HG03060 (cell line): Measurements from ENCODE around the gene SQOR.

Experiments used
- ATAC-seq: cut with Tn5 transposase; IDR thresholded peaks from one replicate; pipeline ENCODE4 v1.9.1; 2021; ENCODE audit warnings: low read depth, moderate number of reproducible peaks; ENCODE audit not compliant: unreplicated experiment

Gene SQOR

GRCh38 chr15:45634432-45635190, at the start of gene SQOR:
Gene SQOR (plus strand): TSS chr15:45635029. CDS start chr15:45658924, 23,895 bp downstream.
- ATAC-seq: peak; percentile 43

DNA sequence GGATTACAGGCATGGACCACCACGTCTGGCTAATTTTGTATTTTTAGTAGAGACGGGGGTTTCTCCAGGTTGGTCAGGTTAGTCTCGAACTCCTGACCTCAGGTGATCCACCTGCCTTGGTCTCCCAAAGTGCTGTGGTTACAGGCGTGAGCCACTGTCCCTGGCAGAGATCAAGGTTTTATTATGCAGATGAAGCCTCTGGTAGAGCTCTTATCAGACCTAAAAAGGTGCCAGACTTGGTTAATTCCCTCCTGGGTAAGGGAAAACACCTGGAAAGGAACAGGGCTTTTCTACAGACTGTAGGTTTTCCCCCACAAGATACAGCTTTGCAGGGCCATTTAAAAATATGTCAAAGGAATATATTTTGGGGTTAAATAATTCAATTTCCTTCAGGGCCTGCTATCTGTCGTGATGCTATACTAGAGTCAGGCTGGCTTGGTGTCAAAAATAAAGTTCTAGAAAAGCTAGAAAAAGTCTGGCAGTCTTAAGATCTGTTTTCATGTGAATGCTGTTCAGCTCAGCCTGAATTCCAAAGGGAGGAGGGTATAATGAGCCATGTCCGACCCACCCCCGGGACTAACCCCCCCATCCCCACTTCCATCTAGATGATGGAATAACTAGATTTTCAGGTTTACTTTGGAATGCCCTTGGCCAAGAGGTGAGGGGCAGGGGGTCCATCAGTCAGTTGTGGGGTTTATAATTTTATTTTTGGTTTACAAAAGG, 49.6 kb upstream of the SQOR start:
- no peak for ATAC-seq

DNA sequence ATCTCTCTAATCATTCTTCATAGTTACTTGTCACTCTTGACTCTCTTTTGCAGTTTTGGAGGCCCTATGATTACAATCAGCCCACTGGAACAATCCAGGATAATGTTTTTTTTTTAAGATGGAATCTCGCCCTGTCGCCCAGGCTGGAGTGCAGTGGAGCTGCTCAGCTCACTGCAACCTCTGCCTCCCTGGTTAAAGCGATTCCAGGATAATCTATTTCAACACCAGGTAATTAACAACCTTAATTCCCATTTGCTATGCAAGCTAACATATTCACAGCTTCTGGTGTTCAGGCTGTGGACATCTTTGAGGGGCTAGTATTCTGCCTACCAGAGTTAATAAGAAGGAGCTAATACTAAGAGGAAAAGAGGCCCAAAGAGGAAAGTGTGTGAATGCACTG, 48.7 kb upstream of the SQOR start:
- no peak for ATAC-seq

- no peak for ATAC-seq
Measured at GRCh38 chr15:45586601-45587094, 48.2 kb upstream of the SQOR start.

DNA sequence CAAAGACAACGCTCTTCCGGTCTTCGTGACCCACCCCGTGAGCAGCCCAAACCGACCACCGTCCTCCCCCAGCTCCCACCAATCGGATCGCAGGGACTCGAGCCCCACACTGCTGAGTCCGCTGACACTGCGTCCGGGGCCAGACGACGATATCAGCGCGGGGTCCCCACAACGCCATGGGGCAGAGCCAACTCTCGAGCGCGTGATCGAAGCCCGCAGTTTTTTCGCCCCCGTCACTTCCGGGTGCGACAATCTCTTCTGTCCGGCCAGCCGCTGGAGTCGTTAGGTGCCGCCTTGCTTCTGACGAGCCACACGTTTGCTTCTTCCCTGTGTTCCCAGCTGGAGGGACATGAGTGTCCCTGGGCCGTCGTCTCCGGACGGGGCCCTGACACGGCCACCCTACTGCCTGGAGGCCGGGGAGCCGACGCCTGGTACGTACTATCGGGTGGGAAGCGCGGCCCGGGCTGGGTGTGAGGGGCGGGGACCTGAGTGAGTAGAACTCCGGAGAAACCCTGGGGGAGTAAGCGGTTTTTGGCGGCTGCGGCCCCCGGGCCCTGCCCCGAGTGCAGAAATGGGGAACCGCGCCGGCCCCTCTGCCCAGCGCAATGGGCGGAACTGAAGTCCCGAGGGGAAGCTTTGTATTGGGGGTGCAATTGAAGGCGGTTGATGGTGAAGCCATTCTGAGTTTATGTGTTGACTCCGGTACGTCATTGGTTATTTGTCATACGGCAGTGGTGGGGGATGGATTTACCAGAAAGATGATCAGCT, 47.5 kb upstream of the SQOR start, which contains the start of gene BLOC1S6:
Gene BLOC1S6, plus strand, starts transcription at position 285 of the 768 bp plus-strand sequence. Its CDS starts 65 bp downstream, at position 350.
- ATAC-seq: peak; percentile 59

DNA sequence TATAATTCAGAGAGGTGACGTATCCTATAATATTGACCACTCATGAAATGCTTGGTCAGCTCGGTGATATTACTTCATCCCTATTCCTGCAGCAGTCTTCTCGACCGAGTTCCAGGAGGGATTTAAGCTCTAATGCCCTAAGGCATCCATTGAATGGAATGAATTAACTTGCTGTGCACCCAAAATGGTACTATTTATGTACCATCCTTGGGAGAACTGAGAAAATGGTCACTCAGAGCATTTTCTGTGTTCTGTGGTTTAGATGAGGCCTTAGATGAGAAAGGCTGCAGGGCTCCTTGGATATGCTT, 47.0 kb upstream of the SQOR start:
- no peak for ATAC-seq

DNA sequence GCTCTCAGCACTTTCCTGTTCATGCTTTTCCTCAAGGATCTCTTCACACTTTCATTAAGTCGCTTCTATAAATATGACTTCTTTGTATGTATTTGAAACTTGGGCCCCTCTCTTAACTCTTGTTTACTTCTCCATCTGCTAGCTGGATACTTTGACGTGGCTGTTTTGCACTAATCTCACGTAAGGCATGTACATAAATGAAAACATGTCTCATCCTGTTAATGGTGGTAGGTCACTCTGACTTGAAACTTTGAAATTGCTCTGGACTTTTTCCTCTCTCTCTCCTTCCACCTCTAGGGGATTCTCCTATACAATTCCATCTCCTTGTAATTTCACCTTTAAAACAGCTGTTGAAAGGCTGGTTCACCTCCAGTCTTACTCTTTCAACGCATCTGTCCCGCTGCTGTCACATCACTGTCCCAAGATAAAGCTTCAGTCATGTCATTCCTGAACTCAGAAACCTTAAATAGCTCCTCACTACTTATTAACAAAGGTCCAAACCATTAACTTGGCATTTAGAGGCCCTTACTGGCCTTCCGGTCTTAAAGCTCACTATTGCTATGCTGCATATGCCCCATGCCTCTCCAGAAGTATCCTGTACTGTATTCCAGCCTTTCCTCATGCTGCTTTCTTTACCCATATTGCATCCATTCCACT, 46.5 kb upstream of the SQOR start:
- ATAC-seq: no peak

DNA sequence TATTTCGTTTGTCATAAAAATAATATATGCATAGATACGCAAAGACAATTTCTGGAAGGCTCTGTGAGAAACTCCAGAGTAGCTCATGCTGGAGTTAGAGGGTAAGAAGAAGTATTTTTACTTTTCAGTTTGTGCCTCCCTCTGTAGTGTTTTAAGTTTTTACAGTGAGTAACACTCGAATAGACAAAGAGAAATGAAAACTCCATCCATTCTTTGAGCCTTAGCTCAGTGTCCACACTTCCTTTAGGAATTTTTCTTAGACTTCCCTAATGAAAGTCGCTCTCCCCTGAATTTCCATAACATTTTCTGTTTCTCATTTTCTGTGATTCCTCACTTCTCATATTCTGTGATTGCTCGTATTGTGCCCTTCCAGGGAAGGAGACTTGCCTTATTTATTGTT, 45.6 kb upstream of the SQOR start:
- no peak for ATAC-seq

- ATAC-seq: no peak
Measured at GRCh38 chr15:45594319-45594718, 40.5 kb upstream of the SQOR start.

GRCh38 chr15:45594835-45595530, 39.8 kb upstream of the SQOR start:
- ATAC-seq: no peak

DNA sequence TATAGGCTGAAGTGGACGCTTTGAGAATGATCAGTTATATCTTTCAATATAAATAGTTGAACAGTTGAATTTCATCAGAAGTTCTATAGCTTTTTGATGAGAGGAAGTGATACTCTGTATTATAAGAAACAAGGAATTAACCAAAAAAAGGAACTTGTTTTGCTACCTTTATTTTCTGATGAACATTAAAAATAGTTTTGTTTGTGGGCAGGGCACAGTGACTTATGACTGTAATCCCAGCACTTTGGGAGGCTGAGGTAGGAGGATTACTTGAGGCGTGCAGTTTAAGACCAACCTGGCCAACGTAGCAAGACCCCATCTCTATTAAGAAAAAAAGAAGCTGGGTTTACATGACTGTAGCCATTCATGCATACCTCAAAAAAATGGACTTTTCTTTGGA, 30.9 kb upstream of the SQOR start:
- no peak for ATAC-seq

GRCh38 chr15:45604326-45604725, 30.5 kb upstream of the SQOR start:
- ATAC-seq: no peak

- no peak for ATAC-seq
Measured at GRCh38 chr15:45606413-45606812, 28.4 kb upstream of the SQOR start.

GRCh38 chr15:45606841-45607240, 28.0 kb upstream of the SQOR start:
- ATAC-seq: no peak

- no peak for ATAC-seq
Measured at GRCh38 chr15:45611305-45611704, 23.5 kb upstream of the SQOR start.

DNA sequence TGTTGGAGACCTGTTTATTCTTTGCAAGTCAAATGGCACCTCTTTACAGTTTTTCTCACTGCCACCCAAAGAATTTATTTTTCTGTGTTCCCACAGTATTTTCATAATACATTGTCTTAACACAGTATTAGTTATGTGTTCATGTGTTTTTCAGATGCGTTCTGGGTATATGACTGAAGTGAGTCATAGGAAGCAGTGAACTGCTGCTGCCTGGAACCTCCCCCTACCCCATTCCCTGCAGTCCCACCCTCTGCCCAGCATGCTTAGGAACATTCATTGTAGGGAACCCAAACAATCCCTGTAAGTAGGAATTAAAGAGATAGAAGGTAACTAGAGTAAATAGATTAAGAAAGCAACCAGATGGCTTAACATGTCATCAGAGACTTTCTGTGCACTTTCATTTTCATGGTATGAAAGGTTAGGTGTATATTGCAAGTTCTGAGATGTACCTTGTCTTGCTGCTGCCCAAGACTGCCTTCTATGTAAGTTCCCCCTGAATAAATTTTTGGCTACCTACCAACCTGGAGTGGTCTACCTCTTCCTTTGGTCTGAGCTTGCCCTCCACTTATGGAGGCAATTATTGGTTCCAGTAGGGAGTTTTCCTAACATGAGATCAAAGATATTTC, 21.9 kb upstream of the SQOR start:
- no peak for ATAC-seq

DNA sequence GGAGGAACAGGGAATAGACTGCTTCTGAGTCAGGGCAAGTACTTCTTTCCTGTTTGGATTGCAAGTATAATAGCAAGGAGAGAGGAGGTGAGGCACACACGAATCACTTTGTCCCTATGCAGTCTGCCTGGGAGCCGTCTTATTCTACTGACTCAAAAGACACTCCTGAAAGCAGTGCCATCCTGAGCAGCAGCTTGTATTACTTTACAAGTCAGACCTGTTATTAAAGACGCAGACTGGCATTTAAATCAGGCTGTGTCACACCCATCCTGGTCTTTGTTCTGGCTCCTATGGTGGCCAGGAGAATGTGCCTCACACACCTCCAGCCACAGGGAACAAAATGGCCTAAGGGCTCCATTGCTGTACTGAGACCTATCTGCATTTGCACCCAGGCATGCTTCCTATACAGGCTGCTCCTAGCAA, 17.9 kb upstream of the SQOR start:
- no peak for ATAC-seq

DNA sequence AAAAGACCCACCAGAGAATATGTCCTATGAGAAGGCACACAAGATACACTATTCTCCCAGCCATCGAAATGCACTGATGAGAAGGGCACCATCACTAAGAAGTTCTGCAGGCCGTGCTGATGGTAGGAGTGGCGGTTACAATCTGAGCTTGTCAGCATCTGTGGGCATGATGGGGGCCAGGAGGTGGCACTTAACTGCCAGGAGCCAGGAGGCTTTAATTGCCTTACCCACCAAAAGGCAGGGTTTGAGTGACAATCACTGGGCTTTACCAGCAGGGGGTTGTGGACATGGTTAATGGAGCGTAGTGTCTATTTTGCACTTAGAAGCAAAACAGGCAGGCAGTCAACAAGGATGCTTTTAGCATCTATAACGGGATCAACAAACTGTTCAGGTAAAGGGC, 16.0 kb upstream of the SQOR start:
- ATAC-seq: no peak

- ATAC-seq: no peak
Measured at GRCh38 chr15:45628136-45628535, 6.7 kb upstream of the SQOR start.
